Prostate gland (tissue), 2 donors: ENCODE measurements around the gene FCMR. TPM values are rescaled to one million over a fixed set of nuclear protein-coding genes. Genes with fewer than 3 reads are reported as not detected.

Experiments
- DNase-seq: peaks from one replicate; pipeline ENCODE4 v3.0.0-alpha.2; 2019; ENCODE audit warnings: low spot score
- H3K27ac ChIP-seq, 2 donors: fragments of 200-600 bp; sonication (generic); 2 replicates each; pipeline ENCODE4 v1.5.1; 2017 to 2019
- H3K27me3 ChIP-seq: fragments of 200-600 bp; sonication (generic); replicated peaks from 2 replicates; pipeline ENCODE4 v1.5.1; 2019; ENCODE audit not compliant: insufficient read depth
- H3K36me3 ChIP-seq, 2 donors: fragments of 200-600 bp; sonication (generic); 1 replicate in 1 of 2; 2 replicates in 1 of 2; pipeline versions ENCODE4 v1.5.1 to v1.8.1; 2017 to 2019
- H3K4me1 ChIP-seq: fragments of 200-600 bp; sonication (generic); replicated peaks from 2 replicates; pipeline ENCODE4 v1.5.1; 2019
- H3K4me3 ChIP-seq, 2 donors: fragments of 200-600 bp; sonication (generic); 2 replicates each; pipeline ENCODE4 v1.5.1; 2017 to 2019
- H3K9me3 ChIP-seq: fragments of 200-600 bp; sonication (generic); 2 replicates; pipeline ENCODE4 v1.5.1; 2017
- CTCF ChIP-seq, 4 experiments: fragments of 200-600 bp in 2 of 4; fragments of 450-650 bp in 2 of 4; sonication (generic) in 2 of 4; IDR thresholded peaks; 1 replicate in 3 of 4; 2 replicates in 1 of 4; pipeline ENCODE4 v1.5.1; 2016 to 2019; ENCODE audit warnings: antibody characterized with exemption in 4 of 4, mild to moderate bottlenecking in 2 of 4, moderate library complexity in 2 of 4
- POLR2A ChIP-seq: fragments of 450-650 bp; IDR thresholded peaks from one replicate; pipeline ENCODE4 v1.6.1; 2016; ENCODE audit warnings: antibody characterized with exemption, mild to moderate bottlenecking
- POLR2AphosphoS5 ChIP-seq: sonication (generic); formaldehyde crosslinking; IDR thresholded peaks from one replicate; pipeline ENCODE4 v1.6.1; 2017; ENCODE audit warnings: antibody characterized with exemption
- WGBS: methylation state at CpG from one replicate; pipeline ENCODE4 v1.1.5; 2018; 5-methylcytosine and 5-hydroxymethylcytosine counted together
- intact Hi-C: fragments of 100-400 bp; cut with DNase I; formaldehyde crosslinking; loops from one replicate; pipeline ENCODE4 v1.14.2; 2022
- total RNA-seq, 2 donors: library from RNA; depleted of rRNA; stranded (reverse); fragments of >200 nt; gene quantifications; one replicate each; pipeline ENCODE4 v1.1.0, GENCODE V29; 2016

FCMR gene
- total RNA-seq, 2 donors from 2014 or later = 1.7 to 2.2 TPM

GRCh38 chr1:206892351-206892984, 29.3 kb downstream of the FCMR start:
- DNase-seq = no peak
- Histone ChIP-seq H3K27ac (no peak overlapping the region), H3K36me3 (no peaks in the 10 kb centered on the region), H3K4me1 (no peaks in the 10 kb centered on the region), H3K4me3 (no peak overlapping the region), H3K27me3 (no peaks in the 10 kb centered on the region), H3K9me3 (no peaks in the 10 kb centered on the region)
- WGBS = 88% methylated on average over 3 of the region's 3 CpGs
- no peak for TF ChIP-seq POLR2AphosphoS5
- TF ChIP-seq CTCF (IDR thresholded peaks at IDR 0.05) = no peak
- no peak for TF ChIP-seq POLR2A
- intact Hi-C loops = no loop called here

GRCh38 chr1:206891412-206891811, 30.3 kb downstream of the FCMR start:
- Histone ChIP-seq H3K27ac (no peak overlapping the region), H3K27me3 (no peaks in the 10 kb centered on the region), H3K4me1 (no peaks in the 10 kb centered on the region), H3K9me3 (no peaks in the 10 kb centered on the region), H3K36me3 (no peaks in the 10 kb centered on the region), H3K4me3 (no peak overlapping the region)
- intact Hi-C loops = no loop called here
- DNase-seq = no peak
- 87% methylated on average over 1 of the region's 1 CpG for WGBS
- no peak for TF ChIP-seq POLR2A
- no peak for TF ChIP-seq POLR2AphosphoS5
- TF ChIP-seq CTCF (IDR thresholded peaks at IDR 0.05) = no peak

- Histone ChIP-seq H3K4me1 (no peaks in the 10 kb centered on the region), H3K9me3 (no peaks in the 10 kb centered on the region), H3K27me3 (no peaks in the 10 kb centered on the region), H3K4me3 (no peak overlapping the region), H3K27ac (no peak overlapping the region), H3K36me3 (no peaks in the 10 kb centered on the region)
- intact Hi-C loops = no loop called here
- TF ChIP-seq CTCF (IDR thresholded peaks at IDR 0.05) = no peak
- peak; percentile 62 for TF ChIP-seq POLR2AphosphoS5
- TF ChIP-seq POLR2A = no peak
- DNase-seq = peak; percentile 41
- WGBS = 53% methylated on average over 15 of the region's 15 CpGs
Observed at GRCh38 chr1:206890125-206891060, 31.3 kb downstream of the FCMR start.

- Histone ChIP-seq H3K27me3 (no peaks in the 10 kb centered on the region), H3K36me3 (no peaks in the 10 kb centered on the region), H3K27ac (no peak overlapping the region), H3K9me3 (no peaks in the 10 kb centered on the region), H3K4me3 (no peak overlapping the region), H3K4me1 (no peaks in the 10 kb centered on the region)
- WGBS = 59% methylated on average over 4 of the region's 4 CpGs
- TF ChIP-seq POLR2A (no peak), POLR2AphosphoS5 (no peak), CTCF (IDR thresholded peaks at IDR 0.05) (no peak)
- intact Hi-C loops = no loop called here
- DNase-seq = no peak
Observed at GRCh38 chr1:206887701-206888100, 34.0 kb downstream of the FCMR start.
